GM18526 (cell line): ENCODE measurements around the gene ATP12A.

ENCODE experiments used
- POLR2A ChIP-seq: IDR thresholded peaks from 3 replicates; pipeline ENCODE4 v1.6.1; 2011; ENCODE audit not compliant: insufficient read length; ENCODE audit errors: extremely low read depth

The ATP12A gene

DNA sequence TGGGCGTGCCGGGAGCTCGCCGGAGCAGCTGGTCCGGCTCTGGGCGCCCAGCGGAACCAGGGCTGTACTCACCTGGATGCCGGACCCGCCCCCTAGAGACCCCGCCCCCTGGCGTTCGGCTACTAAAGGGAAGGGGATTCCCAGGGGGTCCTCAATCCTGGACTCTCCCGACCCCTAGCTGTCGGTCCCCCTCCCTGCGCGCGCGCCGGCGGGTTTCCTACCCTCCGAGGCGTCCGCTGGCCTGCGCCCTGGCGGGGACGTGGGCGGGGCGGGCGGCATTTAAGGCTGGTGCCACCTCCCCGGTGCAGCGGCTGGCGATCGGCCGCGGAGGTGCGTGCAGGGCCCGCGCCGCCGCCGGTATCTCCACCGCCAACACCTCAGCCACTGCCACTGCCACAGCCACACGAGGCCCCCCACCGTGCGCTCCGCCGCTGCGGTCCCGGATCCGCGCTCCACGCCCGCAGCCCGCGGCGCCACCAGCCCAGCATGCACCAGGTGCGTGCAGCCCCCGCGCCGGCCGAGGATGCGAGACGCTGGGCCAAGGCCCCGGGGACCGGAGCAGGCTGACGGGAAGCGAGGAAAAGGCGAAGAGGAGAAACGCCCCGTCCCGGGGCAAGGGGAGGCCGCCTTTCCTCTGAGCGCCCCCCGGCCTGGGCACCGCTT lies at the start of gene ATP12A:
Gene ATP12A (plus strand): TSS at position 151 of the 663 bp plus-strand sequence. CDS start 336 bp downstream, at position 487.
- no peak for TF ChIP-seq POLR2A

DNA sequence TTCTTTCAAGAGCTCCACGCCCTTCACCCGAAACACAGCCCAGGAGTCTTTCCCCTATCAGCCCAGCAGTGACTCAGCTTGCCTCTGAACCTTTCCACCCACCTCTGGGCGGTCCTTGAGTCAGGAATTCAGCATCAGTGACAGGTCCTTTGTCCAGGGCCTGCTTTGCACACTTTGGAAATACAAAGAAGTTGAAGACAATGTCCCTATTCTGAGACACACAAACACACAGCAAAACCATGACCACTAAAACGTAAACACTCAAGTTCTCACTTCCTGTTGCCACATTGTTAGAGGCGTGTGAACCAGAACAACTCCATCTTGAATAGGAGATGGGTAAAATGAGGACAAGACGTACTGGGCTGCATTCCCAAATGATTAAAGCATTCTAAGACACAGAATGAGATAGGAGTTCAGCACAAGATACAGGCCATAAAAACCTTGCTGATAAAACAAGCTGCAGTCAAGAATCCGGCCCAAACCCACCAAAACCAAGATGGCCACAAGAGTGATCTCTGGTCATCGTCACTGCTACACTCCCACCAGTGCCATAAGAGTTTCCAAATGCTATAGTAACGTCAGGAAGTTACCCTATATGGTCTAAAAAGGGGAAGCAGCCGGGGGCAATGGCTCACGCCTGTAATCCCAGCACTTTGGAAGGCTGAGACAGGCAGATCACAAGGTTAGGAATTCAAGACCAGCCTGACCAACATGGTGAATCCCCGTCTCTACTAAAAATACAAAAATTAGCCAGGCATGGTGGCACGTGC lies 49.2 kb upstream of the ATP12A start:
- TF ChIP-seq POLR2A, result no peak

DNA sequence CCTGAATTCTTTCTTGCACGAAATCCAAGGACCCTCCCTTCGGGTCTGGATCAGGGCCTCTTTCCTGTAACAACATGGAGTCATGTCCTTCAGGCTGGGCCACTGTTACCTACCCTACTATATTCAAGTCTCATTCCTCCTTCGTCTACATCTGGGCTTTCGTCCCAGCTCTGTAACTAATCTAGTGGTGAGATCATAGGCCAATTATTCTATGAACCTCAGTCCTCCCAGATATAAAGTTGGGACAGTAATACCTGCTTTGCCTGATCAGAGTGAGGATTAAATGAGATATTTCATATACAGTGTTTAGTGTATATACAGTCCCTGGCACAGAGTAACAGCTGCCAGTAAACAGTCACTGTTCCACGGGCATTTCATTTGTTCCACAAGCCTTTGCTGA lies 48.3 kb upstream of the ATP12A start:
- TF ChIP-seq POLR2A, result no peak

DNA sequence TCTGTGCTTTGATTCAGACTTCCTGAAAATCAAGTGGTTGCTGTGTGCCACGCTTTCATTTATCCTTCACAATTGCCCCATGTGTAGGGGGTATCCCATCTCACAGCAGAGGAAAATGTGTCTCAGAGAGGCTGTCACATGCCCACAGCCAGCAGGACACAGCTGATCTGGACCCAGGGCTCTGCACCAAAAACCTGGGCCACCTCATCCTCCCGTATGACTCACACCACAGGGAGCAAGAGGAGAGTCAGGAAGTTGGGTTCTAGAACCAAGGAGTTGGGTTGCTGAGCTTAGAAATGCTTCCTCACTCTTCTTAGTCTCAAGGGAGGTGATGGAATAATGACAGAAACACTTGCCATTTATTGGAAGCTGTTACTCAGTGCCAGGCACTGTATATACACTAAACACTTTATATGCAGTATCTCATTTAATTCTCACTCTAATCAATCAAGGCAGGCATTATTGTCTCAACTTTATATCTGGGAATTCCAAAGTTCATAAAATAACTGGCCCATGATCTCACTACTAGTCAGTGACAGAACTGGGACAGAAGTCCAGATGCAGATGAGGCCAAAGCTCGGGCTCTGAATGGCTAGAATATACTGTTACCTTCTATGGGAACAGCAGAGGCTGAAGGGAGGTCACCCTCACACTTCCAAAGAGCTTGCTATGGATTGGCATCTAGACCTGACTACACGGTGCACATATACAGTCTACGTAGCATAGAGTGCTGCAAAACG lies 47.7 kb upstream of the ATP12A start:
- no peak for TF ChIP-seq POLR2A

DNA sequence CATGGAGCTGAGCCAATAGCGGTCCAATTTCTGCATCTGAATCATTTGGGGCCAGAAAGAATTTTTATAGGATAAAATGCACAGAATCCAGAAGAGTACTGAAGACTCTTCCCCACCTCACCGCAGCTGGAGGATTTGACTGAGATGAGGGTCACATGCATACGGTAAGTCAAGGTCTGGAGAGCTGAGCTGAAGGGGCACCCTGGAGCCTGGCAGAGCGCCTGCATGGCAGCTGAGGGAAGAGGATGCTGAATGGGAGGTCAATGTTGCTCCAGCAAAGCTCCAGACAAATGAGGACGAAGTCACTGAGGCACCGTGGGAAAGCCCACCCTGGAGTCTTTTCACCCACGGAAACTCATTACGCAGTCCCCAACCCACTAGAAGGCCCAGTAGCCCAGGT lies 43.4 kb upstream of the ATP12A start:
- TF ChIP-seq POLR2A, result no peak

DNA sequence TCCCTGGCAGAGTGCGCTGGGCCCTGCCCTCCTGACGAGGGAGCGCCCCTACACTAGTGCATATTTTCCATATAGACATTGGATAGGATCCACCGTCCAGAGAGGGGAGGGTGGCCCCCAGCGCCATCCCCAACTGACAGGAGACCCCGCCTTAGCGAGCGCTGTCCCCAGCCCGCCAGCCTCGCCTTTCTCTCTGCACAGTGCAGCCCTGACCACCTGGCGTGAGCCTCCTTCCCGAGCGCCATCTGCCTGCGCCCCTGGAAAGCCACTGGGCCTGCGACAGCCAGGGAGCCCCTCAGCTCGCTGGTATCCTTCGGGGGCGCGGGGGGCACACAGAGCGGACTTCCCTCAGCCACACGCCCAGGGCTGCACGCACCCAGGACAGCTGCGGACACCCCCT lies 42.1 kb upstream of the ATP12A start:
- no peak for TF ChIP-seq POLR2A

DNA sequence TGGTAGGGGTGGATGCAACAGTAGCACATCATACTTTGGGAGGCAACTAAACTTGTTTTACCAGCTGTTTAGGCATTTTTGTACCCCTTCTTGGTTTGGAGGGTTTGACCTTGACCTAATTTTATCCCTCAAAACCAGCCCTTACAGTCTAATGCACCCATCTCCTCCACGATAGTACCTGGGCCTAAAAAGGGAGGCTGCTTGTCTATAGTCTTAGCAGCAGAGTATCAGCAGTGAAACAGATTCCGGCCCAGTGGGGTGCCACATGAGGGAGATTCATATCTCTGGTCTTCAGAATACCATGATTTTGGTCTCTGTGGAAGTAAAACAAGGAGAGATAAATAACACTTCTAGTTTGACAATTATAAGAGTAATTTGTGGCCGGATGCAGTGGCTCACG lies 39.5 kb upstream of the ATP12A start:
- no peak for TF ChIP-seq POLR2A

DNA sequence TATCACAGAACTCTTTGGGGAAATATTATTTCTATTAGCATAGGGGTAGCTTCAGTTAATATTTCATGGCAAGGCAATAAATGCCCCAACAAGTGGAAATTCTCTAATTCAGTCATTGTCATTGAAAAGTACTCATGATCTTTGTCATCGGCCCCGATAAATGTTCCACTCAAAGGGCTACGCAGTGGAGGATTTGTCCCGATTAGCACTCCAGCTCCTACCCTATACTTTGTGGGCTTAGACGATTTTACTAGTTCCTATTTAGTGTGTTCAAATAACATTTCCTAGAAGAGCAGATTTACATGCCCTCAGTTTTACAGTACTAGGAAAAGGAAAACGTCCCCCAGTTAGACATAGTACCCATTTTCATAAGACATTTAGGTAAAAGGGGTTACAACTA lies 38.0 kb upstream of the ATP12A start:
- TF ChIP-seq POLR2A, result no peak

DNA sequence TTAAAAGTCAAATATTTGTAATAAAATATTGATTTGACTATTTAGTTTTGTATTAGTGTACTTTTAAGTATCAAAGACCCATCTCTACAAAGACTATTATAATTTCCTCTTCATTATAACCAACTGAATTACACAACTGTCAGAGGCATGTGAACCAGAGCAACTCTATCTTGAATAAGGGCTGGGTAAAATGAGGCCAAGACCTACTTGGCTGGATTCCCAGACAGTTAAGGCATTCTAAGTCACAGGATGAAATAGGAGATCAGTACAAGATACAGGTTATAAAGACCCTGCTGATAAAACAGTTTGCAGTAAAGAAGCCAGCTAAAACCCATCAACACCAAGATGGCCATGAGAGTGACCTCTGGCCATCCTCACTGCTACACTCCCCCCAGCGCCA lies 36.2 kb upstream of the ATP12A start:
- TF ChIP-seq POLR2A, result no peak

DNA sequence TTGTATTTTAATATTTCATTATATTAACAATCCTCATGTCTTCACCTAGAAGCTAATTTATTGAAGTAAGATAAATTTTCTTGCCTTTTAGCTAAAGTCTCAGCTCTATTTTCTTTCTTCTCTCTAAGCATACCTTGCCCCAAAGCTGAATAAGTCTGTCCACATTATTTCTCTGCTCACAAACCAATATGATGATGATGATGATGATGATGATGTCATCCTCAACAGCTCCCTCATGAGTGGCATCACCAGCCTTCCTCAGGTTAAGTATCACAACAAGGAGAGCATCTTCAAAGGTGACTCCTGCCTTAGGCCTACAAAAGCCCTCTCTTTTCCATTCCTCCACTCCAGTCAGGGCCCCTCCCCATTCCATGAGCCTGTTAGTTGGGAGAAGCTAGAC lies 31.9 kb upstream of the ATP12A start:
- no peak for TF ChIP-seq POLR2A

DNA sequence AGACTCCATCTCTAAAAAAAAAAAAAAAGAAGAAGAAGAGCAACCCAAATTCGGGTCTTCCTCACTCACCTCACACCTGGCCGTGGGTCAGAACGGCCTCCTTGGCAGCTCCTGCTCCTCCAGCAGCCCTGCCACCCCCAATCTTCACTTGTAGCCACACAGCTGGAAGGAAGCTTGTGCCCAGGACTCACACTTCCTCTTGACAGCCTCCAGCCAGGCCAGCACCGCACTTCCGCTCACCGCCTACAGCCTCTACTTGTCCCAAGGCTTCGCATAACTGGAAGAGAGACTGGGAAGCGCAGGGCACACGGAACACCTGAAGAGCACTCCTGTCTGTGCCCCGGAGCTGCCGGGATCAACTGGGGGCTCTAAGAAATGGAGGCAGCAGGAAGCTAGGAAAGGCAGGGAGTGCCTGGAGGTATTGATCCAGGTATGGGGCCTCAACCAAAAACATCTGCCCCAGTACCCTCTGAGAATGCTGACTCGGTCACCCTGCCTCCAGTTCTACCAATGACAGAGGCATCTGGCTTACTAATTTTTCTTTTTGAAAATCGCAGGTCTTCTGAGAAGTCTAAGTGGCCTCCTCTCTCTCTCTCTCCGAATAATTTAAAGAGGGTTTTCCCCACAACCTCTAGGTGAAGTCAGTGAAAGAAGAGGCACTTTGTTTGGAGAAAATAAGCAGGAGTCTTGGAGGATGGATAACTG lies 31.1 kb upstream of the ATP12A start:
- no peak for TF ChIP-seq POLR2A

DNA sequence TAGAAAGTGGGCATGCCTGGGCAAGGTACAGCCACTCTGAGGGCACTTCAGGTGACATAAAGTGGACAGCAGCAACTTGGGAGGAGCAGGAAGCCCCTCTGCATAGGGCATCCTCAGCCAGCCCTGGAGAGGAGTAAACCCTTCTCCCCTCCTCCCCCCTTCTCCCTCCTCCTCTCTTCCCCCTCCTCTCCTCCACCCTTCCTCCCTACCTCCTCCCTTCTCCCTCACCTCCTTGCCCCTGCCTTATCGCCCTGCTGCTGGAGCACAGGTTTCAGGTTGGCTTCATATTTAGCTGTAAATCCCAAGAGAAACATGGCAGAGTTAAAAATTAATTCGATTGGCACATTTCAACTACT lies 30.5 kb upstream of the ATP12A start:
- no peak for TF ChIP-seq POLR2A

DNA sequence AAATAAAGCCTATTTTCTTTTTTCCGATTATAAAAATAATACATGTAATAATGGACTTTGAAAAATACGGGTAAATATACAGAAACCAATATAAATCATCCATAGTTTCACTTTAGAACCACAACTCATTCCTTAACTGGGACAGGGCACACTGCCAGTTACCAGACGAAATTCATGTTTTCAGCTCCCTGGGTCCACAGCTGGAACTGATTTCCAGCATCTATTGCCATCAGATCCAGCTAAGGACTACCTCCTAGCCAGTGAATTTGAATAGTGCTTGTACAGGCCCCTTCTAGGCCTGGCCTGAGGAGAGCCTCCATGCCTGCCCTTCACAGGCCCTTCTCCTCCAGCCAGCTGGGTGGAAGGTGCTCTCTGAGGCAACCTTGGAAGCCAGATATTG lies 30.0 kb upstream of the ATP12A start:
- no peak for TF ChIP-seq POLR2A

DNA sequence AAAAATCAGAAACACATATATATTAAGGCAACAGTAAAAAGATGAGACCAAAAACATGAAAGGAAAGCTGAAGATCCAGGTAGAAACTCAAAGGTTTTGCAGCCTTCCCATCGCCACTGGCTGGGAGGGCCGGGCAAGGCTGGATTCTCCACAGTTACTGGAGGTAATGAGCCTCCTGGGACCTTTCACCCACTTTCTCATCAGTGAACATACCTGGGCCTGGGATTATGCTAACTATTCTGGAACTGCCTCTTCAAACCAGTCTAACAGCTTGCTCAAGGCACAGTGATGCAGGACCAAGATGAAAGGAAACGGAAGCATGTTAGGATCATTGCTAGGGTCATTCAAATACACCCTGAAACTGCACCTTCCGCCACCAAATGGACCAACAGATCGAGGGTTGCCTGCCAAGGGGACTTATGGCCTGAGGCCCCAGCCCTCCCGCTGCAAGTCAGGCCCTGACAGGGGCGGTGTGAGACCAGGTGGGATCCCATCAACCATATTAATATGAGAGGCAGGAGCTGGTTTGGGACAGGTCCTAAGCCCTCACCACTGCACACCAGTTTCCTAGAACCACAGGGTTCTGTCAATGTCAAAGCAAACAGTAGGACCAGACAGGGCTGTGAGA lies 28.4 kb upstream of the ATP12A start:
- no peak for TF ChIP-seq POLR2A

DNA sequence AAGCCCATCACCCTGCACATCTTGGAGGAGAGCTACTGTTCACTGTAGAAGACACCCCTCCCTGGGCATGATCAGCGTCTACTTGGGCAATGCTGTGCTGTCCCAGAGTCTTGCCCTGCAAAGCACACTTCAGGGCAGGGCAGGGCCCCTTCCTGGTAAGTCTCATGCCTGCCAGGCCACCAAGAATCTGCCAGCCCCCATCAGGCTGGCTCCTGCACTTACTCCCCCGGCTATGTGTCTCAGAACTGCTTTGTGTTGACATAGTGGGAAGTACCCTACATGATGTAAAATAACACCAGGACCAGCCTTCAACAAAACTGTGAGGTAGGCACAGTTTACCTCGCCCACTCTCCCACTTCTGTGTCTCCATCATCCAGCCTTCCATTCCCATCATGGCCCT lies 27.8 kb upstream of the ATP12A start:
- TF ChIP-seq POLR2A, result no peak
